ENCODE measurements around the gene ADSL.

ADSL gene

DNA sequence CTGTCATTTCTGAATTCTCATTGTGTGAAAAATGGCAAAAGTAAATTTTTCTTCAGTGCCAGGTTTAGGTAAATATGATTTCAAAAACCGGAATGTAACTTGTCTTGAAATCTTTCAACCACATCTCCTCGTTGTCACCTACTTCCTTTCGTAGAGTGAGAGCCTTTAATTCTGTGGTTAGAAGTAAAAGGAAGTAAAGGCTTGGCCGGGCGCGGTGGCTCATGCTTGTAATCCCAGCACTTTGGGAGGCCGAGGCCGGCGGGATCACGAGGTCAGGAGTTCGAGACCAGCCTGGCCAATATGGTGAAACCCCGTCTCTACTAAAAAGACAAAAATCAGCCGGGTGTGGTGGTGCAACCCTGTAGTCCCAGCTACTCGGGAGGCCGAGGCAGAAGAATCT lies 53.9 kb downstream of the ADSL start:
- no peak for DNase-seq (ENCODE audit: low read depth in 2 of 2)
- TF ChIP-seq, protein P1, sequence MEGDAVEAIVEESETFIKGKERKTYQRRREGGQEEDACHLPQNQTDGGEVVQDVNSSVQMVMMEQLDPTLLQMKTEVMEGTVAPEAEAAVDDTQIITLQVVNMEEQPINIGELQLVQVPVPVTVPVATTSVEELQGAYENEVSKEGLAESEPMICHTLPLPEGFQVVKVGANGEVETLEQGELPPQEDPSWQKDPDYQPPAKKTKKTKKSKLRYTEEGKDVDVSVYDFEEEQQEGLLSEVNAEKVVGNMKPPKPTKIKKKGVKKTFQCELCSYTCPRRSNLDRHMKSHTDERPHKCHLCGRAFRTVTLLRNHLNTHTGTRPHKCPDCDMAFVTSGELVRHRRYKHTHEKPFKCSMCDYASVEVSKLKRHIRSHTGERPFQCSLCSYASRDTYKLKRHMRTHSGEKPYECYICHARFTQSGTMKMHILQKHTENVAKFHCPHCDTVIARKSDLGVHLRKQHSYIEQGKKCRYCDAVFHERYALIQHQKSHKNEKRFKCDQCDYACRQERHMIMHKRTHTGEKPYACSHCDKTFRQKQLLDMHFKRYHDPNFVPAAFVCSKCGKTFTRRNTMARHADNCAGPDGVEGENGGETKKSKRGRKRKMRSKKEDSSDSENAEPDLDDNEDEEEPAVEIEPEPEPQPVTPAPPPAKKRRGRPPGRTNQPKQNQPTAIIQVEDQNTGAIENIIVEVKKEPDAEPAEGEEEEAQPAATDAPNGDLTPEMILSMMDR (IDR thresholded peaks at IDR 0.05; ENCODE audit: low read depth, low read length): no peak
- H3K4me3 ChIP-seq (replicated peaks in 1 of 2; ENCODE audit: low read depth in 2 of 2, low read length in 2 of 2): no peak overlapping the region

DNA sequence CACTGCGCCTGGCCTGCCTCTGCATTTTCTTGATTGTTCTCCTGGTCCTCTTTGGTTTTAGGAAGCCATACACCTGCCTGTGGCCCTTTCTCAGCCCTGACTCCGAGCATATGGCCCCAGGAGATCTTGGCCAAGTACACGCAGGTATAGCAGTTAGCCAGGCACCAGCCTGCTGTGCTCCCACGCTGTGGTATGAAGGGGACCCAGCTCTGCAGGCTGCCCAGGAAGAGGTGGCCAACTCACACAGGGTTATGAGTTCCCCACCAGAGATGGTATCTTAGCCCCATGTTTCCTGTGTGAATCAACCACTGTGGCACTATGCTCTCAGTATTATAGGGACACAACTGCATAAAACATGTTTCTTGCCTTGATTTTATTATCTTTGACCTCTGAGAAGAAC lies 55.2 kb downstream of the ADSL start:
- TF ChIP-seq, protein P1 (IDR thresholded peaks at IDR 0.05; ENCODE audit: low read depth, low read length): no peak
- no peak for DNase-seq (ENCODE audit: low read depth in 2 of 2)
- H3K4me3 ChIP-seq (replicated peaks in 1 of 2; ENCODE audit: low read depth in 2 of 2, low read length in 2 of 2): no peak overlapping the region

- TF ChIP-seq, protein P1 (IDR thresholded peaks at IDR 0.05; ENCODE audit: low read depth, low read length): no peak
- DNase-seq (ENCODE audit: low read depth in 2 of 2): no peak
- H3K4me3 ChIP-seq (replicated peaks in 1 of 2; ENCODE audit: low read depth in 2 of 2, low read length in 2 of 2): no peak overlapping the region
These were observed 55.7 kb downstream of the ADSL start for GRCh38 chr22:40401981-40402406.

DNA sequence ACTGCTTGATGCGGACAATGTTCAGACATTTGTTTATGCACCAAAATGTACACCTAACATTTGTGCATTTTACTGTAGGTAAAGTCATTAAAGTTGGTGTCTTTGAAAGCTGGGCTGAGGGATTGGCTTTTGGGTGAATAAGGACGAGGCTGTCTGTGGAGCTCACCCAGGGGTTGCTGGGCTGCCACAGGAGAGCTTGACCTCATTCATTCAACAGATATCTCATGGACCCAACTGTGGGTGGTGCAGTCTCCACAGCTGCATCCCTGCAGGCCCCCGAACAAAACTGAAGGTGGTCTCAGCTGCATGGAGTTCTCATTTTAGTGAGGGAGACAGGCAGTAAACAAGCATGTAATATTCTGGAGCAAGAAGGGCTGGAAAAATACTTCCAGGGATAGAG lies 56.8 kb downstream of the ADSL start:
- TF ChIP-seq, protein P1 (IDR thresholded peaks at IDR 0.05; ENCODE audit: low read depth, low read length): no peak
- DNase-seq (ENCODE audit: low read depth in 2 of 2): no peak
- H3K4me3 ChIP-seq (replicated peaks in 1 of 2; ENCODE audit: low read depth in 2 of 2, low read length in 2 of 2): no peak overlapping the region

DNA sequence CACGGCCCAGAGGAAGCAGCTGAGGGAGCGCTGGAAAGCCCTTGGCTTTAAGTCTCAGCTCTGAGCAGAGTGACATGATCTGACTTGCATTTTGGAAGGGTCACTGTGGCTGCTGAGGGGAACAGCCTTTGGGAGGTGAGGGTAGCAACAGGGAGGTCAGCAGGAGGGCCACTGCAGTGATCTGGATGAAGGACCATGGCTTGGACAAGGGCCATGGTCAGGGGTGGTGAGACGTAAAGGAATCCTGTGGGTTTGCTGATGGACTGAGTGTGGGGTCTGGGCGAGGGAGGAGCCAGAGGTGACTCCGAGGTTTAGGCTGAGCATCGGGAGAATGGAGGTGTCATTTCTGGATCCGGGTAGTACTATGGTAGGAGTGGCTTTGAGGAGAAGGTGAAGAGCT lies 57.4 kb downstream of the ADSL start:
- DNase-seq (ENCODE audit: low read depth in 2 of 2): no peak
- TF ChIP-seq, protein P1 (IDR thresholded peaks at IDR 0.05; ENCODE audit: low read depth, low read length): no peak
- H3K4me3 ChIP-seq (replicated peaks in 1 of 2; ENCODE audit: low read depth in 2 of 2, low read length in 2 of 2): no peak overlapping the region

- H3K4me3 ChIP-seq (replicated peaks in 1 of 2; ENCODE audit: low read depth in 2 of 2, low read length in 2 of 2): no peak overlapping the region
- DNase-seq (ENCODE audit: low read depth in 2 of 2): no peak
- TF ChIP-seq, protein P1 (IDR thresholded peaks at IDR 0.05; ENCODE audit: low read depth, low read length): no peak
These were observed 58.2 kb downstream of the ADSL start for GRCh38 chr22:40404251-40405177.
